Measurements from ENCODE around the gene SPAM1.

- no peak for TF ChIP-seq CTCF (IDR thresholded peaks at IDR 0.05)
- no peak for TF ChIP-seq GRHL2 (CRISPR knock-in tag; IDR thresholded peaks at IDR 0.05; ENCODE audit: insufficient replicate concordance, severe bottlenecking)
- TF ChIP-seq NFE2L1 (CRISPR knock-in tag; IDR thresholded peaks at IDR 0.05): no peak
- TF ChIP-seq SMAD4 (CRISPR knock-in tag; IDR thresholded peaks at IDR 0.05): no peak
- no peak for TF ChIP-seq ZNF317 (CRISPR knock-in tag; IDR thresholded peaks at IDR 0.05; ENCODE audit: borderline replicate concordance, low read depth)
- no peak for TF ChIP-seq SP1 (CRISPR knock-in tag; conservative IDR thresholded peaks at IDR 0.05)
- no peak for TF ChIP-seq IRF1 (CRISPR knock-in tag; IDR thresholded peaks at IDR 0.05)
- TF ChIP-seq TEAD4 (CRISPR knock-in tag; IDR thresholded peaks at IDR 0.05): no peak
- TF ChIP-seq MAX (CRISPR knock-in tag; IDR thresholded peaks at IDR 0.05): no peak
Observed at GRCh38 chr7:123993996-123994395, 69.0 kb downstream of the SPAM1 start.

Data from WTC11 (cell line).